Airway epithelial cell (primary cell): Measurements from ENCODE around the gene FAM76B. TPM values are rescaled to one million over a fixed set of nuclear protein-coding genes. Genes with fewer than 3 reads are reported as not detected.

Source experiments
- total RNA-seq: library from RNA; depleted of rRNA; stranded (reverse); fragments of >200 nt; gene quantifications from 2 replicates; pipeline ENCODE4 v1.2.3, GENCODE V29; 2015

FAM76B gene
- total RNA-seq: 5.9 and 13.0 TPM in 2 replicates

DNA sequence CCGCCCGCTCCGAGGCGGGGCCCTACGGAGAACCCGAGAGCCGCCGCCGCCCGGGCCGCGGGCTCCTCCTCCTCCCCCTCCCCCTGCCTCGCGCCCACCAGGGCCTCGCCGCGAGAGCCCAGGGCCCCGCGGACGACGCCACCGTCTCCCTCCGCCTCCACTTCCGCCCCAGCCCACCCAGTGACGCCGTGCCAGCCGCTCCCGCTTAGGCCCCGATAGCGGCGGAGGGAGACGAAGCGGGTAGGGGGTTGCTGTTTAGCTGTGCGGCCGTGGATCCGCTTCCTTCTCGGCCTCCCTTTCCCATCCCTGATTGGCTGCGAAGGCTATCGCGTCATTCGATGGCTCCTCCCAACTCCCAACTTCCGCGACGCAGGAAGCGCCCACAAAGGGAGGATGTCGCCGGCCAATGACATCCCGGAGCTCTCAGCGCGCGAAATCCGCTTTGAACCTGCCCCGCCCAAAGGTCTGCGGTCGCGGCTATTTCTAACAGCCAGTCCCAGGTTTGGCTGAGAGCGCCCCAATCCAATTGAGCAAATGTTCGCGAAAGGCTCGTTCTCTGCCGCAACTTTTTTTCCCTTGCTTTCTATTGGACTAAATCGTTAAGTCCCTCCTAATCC lies at the start of gene FAM76B:
FAM76B (minus strand) TSS at position 277 of the 617 bp plus-strand sequence. CDS start 304 bp downstream, outside the sequence.

DNA sequence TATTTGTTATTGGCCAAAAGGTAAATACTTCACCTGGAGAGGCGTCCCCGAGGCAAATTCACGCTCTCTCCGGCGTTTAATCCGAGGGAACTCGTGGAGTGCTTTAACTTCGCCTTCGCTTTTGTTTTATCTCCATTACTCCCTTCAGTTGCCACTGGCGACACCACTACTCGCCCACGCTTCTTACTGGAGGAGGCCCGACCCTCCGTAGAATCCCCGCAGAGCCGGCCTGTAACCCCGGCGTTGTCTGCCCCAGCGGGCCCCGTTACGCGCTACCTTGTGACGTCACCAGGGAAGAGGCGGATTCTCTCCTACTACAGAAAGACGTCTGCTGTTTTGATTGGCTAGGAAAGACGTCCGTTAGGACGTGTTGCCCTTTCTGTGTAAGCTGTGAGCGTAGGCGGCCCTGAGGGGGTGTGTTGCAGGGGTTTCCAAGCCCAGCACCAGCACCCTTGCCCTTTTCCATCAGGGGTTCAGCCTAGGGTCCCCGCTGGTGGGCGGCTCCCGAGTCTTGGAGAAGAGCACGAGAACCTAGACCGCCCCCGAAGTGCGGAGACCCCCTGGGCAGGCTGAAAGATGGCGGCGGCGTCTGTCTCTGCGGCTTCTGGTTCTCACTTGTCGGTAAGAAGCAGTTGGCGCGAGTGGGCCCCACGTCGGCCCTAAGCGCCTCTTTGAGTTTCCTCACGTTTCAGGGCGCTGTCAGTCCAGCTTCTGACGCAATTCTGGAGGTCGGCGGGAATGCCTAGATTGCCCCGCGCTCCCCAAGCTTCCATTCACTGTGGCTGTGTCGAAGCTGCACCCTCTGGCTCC lies 746 bp upstream of the FAM76B start, which contains the start of gene CEP57:
CEP57 (plus strand) TSS at position 376 of the 810 bp plus-strand sequence; CDS start at position 577, 201 bp downstream.

Other genes with a start within 250 kb of the FAM76B start
- 25.9 and 31.5 TPM in 2 replicates for gene CEP57, start 716 bp upstream of the FAM76B start, total RNA-seq
- gene MTMR2, start 134.3 kb upstream of the FAM76B start, total RNA-seq: 22.8 and 31.9 TPM in 2 replicates